GM19193 (cell line): ENCODE results near the gene AGTR1.

Experiments
- POLR2A ChIP-seq: IDR thresholded peaks from 4 replicates; pipeline ENCODE4 v1.6.1; 2011; ENCODE audit not compliant: insufficient read depth, insufficient read length; ENCODE audit errors: extremely low read depth

The AGTR1 gene

GRCh38 chr3:148737104-148737530, 39.4 kb downstream of the AGTR1 start:
- no peak for TF ChIP-seq POLR2A

DNA sequence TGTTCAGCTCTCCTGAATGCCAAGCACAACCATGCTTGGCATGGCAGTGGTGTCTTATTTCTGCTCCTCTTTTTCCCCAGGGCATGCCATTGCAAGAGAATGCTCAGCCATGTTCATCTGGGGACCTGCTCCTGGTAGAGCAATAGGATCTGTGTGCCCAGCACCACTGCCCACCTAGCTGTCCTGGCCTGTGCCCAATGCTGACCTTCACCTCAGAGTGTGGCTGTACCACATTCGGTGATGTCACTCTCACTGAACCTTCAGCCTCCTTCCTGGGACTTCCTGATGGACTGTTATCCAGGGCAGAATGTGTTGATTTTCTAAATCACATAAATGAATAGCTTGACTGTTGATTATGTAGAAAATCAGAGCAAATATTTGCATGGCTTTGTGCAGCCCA, 42.0 kb downstream of the AGTR1 start:
- no peak for TF ChIP-seq POLR2A

DNA sequence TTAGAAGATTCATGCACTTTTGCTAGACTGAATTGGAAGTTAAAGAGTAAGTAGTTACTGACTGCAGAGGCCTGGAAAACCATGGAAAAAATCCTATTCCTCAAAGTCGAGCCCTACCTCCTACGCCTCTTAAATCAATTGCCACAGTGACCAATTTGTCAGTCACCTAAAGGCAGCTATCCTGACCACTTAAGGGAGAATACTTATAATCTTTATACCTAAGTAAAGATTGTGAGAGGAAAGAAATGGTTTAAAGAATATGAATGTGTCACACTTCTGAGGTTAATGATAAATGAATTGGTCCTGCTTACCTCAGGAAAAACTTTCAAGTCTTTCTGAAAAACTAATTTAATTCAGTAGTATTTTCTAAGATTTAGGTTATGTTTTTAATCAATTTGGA, 42.6 kb downstream of the AGTR1 start:
- TF ChIP-seq POLR2A, result no peak

DNA sequence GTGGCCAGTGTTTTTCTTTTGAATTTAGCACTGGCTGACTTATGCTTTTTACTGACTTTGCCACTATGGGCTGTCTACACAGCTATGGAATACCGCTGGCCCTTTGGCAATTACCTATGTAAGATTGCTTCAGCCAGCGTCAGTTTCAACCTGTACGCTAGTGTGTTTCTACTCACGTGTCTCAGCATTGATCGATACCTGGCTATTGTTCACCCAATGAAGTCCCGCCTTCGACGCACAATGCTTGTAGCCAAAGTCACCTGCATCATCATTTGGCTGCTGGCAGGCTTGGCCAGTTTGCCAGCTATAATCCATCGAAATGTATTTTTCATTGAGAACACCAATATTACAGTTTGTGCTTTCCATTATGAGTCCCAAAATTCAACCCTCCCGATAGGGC, 43.5 kb downstream of the AGTR1 start:
- no peak for TF ChIP-seq POLR2A

- no peak for TF ChIP-seq POLR2A
These were observed 44.4 kb downstream of the AGTR1 start for GRCh38 chr3:148742118-148742517.

DNA sequence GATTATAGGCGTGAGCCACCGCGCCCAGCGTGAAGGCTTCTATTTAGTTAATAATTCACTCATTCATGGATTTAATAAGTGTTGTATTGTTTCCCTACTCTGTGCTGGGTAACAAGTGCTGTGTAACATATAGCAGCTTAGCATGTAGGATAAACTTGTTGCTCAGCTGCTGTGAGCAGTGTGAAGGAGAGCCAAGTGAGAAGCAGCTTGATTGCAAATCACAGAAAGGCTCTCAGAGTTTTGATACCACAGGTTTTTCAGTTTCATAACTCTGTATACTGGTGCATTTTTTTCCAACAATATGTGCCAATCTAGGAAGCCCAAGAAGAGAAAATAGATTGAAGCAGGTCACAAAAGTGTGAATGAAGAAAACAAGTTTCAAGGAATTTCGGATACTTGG, 48.4 kb downstream of the AGTR1 start:
- no peak for TF ChIP-seq POLR2A

- no peak for TF ChIP-seq POLR2A
These were observed 50.6 kb downstream of the AGTR1 start for GRCh38 chr3:148748283-148748682.

DNA sequence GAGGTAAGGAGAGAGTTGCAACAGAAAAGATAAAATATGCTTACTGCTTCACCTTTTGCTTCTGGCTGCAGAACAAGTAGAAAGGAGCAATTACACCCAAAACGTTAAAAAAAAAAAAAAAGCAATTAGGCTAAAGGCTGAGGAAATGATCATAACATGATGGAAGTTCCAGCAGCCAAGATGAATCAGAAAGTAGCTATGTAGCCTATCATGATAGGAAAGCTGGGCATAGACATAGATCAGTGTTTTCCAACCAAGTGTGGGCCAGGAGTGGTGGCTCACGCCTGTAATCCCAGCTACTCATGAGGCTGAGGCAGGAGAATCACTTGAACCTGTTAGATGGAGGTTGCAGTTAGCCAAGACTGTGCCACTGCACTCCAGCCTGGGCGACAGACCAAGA, 52.6 kb downstream of the AGTR1 start:
- TF ChIP-seq POLR2A, result no peak

DNA sequence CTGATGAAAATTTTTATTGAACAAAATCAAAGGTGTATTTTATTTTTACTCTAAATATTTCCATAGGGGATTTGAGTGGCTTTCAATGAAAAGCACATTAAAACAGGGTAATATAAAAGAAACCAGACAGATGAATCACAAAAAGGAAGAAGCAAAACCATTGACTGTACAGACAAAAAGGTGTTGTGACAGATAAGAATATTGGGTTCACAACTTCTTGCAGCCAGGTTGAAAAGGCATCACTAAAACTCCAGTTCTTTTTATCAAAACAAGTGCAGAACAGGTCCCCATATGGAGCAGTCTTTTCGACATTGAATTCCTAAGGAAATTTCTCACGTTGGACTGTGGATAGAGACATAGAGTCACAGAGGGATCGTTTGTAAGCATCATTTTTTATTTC, 53.8 kb downstream of the AGTR1 start:
- TF ChIP-seq POLR2A, result no peak

- no peak for TF ChIP-seq POLR2A
These were observed 57.9 kb downstream of the AGTR1 start for GRCh38 chr3:148755570-148755969.

- TF ChIP-seq POLR2A, result no peak
These were observed 58.6 kb downstream of the AGTR1 start for GRCh38 chr3:148756311-148756710.

DNA sequence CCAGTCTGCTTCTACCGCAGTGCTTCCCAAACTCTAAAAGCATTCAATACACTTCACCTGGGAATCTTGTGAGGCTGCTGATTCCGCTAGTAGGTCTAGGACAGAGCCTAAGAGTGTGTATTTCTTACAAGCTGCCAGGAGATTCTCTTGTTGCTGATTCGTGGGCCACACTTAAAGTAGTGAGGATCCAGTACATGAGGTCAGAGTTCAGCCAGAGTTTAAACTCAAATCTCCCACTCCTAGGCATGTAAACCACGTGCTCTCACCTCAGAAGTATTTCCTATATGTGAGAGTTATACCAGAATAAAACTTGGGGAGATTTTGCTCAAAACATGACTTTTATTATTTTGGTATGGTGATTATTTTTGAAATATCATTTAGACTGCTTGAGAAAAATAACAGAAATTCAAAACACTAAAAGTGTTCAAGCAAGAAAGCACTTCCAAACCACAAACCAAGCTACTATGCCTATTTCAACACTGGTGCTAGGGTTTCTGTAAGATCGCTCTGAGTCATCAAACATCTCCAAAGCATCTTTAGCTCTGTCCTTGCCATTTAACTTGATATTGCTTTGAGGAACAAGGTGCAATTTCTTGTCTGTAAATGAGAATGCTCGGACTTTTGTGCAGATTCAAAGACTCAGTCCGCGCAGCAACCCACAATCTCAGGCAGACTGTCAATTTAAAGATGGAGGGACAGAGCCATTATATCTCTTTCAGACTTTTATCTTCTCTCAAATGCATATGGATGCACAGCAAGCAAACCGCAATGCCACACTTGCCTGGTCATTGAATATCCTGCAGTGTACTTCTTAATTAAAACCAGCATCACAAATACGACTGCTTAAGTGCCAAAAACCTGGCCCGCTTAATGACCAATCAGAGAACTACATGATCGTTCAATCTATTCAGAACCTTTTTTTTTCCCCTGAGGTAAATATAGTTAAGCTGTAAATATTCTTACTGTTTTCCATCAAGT, 59.8 kb downstream of the AGTR1 start:
- TF ChIP-seq POLR2A, result no peak

GRCh38 chr3:148758303-148758884, 60.7 kb downstream of the AGTR1 start:
- no peak for TF ChIP-seq POLR2A

GRCh38 chr3:148759430-148759829, 61.7 kb downstream of the AGTR1 start:
- TF ChIP-seq POLR2A, result no peak

- no peak for TF ChIP-seq POLR2A
These were observed 65.5 kb downstream of the AGTR1 start for GRCh38 chr3:148763156-148763680.
